AG04450 (cell line): ENCODE measurements around the gene PXMP4. TPM values are rescaled to one million over a fixed set of nuclear protein-coding genes. Genes with fewer than 3 reads are reported as not detected.

Experiments used
- CTCF ChIA-PET: fragments of 300-600, 350-600 bp; formaldehyde crosslinking; extraction: SDS; loops from one replicate; lab custom pipeline; 2022; ENCODE audit warnings: antibody characterized with exemption, inconsistent platforms; lab: Charles Lee
- POLR2A ChIA-PET: fragments of 350-600 bp; formaldehyde crosslinking; extraction: SDS; loops from one replicate; lab custom pipeline; 2021; ENCODE audit warnings: antibody characterized with exemption, inconsistent platforms; lab: Yijun Ruan, JAX
- DNase-seq: peaks from one replicate; pipeline ENCODE4 v3.0.0-alpha.2; 2011; ENCODE audit warnings: low read depth, low spot score
- H3K27ac ChIP-seq: one replicate; pipeline ENCODE4 v1.5.1; 2012; ENCODE audit warnings: low read depth, low read length, control low read depth
- H3K27me3 ChIP-seq: one replicate; pipeline ENCODE4 v1.6.0; 2012; ENCODE audit warnings: low read length; ENCODE audit not compliant: control insufficient read depth, insufficient read depth
- H3K4me3 ChIP-seq: 2 replicates; pipeline ENCODE4 v1.5.1; 2011; ENCODE audit warnings: mild to moderate bottlenecking, low read depth, low read length, control low read depth
- H3K9me3 ChIP-seq: 2 replicates; pipeline ENCODE4 v1.5.1; 2012; ENCODE audit warnings: low read length; ENCODE audit not compliant: control insufficient read depth, insufficient read depth
- polyA plus RNA-seq: library from polyadenylated mRNA; depleted of rRNA; stranded (reverse); fragments of >200 nt; gene quantifications from 2 replicates; pipeline ENCODE4 v1.2.3, GENCODE V29; 2011
- TF ChIP-seq, protein P1 (sequence below): IDR thresholded peaks from 2 replicates; pipeline ENCODE4 v1.5.1; 2011; ENCODE audit warnings: low read depth, low read length, control low read depth, inconsistent platforms

PXMP4 gene
- polyA plus RNA-seq, 1 experiment, result 6.0 TPM

- Histone ChIP-seq H3K4me3 (no peak overlapping the region), H3K27ac (no peak overlapping the region), H3K27me3 (no peaks in the 10 kb centered on the region), H3K9me3 (no peaks in the 10 kb centered on the region)
- POLR2A ChIA-PET, result no interaction called here
- DNase-seq, result no peak
- TF ChIP-seq, protein P1, sequence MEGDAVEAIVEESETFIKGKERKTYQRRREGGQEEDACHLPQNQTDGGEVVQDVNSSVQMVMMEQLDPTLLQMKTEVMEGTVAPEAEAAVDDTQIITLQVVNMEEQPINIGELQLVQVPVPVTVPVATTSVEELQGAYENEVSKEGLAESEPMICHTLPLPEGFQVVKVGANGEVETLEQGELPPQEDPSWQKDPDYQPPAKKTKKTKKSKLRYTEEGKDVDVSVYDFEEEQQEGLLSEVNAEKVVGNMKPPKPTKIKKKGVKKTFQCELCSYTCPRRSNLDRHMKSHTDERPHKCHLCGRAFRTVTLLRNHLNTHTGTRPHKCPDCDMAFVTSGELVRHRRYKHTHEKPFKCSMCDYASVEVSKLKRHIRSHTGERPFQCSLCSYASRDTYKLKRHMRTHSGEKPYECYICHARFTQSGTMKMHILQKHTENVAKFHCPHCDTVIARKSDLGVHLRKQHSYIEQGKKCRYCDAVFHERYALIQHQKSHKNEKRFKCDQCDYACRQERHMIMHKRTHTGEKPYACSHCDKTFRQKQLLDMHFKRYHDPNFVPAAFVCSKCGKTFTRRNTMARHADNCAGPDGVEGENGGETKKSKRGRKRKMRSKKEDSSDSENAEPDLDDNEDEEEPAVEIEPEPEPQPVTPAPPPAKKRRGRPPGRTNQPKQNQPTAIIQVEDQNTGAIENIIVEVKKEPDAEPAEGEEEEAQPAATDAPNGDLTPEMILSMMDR, result no peak
- CTCF ChIA-PET, result no interaction called here
Measured at GRCh38 chr20:33689973-33690372, 30.1 kb downstream of the PXMP4 start.

DNA sequence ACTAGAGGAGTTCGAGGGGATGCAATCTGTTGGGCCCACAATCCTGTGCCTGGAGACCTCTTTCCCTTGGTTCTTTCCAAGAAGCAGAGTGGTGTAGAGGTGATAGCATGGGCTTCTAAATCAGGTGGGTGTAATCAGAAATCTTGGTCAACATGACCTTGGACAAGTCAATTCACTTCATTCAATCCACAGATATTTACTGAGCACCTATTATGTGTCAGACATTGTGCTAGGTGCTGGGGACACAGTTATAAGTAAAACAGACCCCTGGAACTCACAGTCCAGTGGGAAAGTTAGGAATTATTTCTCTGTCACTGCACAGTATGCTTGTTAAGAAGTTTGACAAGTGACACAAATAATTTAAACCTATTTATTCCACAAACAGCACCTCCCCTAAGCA lies 30.6 kb downstream of the PXMP4 start:
- ChIA-PET CTCF (no interaction called here), POLR2A (no interaction called here)
- no peak for DNase-seq
- H3K4me3 ChIP-seq, result no peak overlapping the region
- H3K27me3 ChIP-seq, result no peaks in the 10 kb centered on the region
- TF ChIP-seq, protein P1, result no peak
- H3K27ac ChIP-seq, result no peak overlapping the region
- H3K9me3 ChIP-seq, result no peaks in the 10 kb centered on the region

DNA sequence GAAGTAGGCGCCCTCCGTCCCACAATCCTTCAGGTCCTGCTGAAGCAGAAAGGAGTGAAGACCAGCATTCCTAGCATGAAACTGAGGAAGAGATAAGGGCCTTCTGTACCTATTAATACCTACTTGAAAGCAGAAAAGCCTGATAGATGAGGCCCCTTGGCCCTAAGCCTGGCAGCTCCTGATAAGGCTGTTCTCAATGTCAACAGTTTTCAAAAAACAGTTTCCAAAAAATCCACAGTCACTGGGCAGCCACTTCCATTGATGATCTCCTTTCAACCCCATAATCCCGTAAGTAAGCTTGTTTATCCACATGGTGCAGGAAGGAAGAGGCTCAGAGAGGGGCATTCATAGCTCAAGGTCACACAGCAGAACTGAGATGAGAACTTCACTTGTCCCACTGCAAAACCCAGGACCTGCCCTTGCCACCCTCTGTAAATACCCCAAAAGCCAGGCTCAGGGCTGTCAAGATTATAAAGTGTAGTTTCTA lies 31.1 kb downstream of the PXMP4 start:
- CTCF ChIA-PET, result no interaction called here

DNA sequence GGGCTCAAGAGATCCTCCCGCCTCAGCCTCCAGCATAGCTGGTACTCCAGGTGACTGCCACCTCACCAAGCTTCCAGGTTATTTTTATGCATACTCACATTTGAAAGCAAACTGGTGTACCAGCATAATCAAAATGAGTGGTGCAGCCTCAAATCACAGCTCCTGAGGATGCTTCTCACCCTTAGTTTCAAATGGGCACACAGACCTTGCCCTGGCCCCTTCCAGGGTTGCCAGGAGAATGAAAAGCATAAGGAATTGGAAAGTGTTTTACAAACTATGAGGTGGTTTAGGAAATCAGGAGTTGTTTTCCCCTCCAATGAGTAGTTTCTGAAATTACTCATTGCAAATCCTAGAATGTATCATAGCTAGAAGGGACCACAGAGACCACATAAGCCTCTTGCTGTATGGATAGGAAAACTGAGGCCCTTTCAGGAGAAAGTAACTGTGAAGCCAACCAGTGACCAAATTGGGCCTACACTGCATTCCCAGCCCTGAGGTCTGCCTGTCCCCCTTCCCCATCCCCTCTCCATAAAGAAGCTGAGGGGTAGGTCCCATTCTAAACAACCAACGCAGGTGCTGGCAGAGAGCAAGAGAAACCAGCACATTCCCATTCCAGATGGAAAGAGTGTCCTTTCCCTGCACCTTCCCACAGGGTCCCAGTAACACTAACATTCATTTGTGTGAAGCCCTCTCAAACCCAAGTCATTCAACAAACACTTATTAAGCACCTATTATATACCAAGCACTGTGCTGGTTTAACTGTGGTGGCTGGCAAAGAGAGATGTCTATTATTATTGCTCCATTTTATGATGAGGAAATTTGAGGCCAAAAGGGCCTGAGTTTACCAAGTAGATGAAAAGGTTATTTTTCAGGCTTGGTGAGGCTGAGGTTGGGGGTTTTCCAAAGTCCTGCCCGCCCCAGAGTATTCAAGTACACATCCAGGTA lies 31.8 kb downstream of the PXMP4 start:
- H3K27me3 ChIP-seq, result no peaks in the 10 kb centered on the region
- ChIA-PET CTCF (interaction anchor here (0.7 kb wide), 1 partner anchor 32 kb away, joined by 3 read pairs; no protein-coding TSS in a partner anchor), POLR2A (no interaction called here)
- no peak overlapping the region for H3K27ac ChIP-seq
- no peak for DNase-seq
- no peak overlapping the region for H3K4me3 ChIP-seq
- H3K9me3 ChIP-seq, result no peaks in the 10 kb centered on the region
- TF ChIP-seq, protein P1, result no peak

More for the DNA sequence above, 31.1 kb downstream of the PXMP4 start:
- Histone ChIP-seq H3K27me3 (no peaks in the 10 kb centered on the region), H3K27ac (no peak overlapping the region), H3K4me3 (no peak overlapping the region), H3K9me3 (no peaks in the 10 kb centered on the region)
- no peak for DNase-seq
- POLR2A ChIA-PET, result no interaction called here
- TF ChIP-seq, protein P1, result no peak

- TF ChIP-seq, protein P1, result no peak
- POLR2A ChIA-PET, result no interaction called here
- H3K4me3 ChIP-seq, result no peak overlapping the region
- H3K9me3 ChIP-seq, result no peaks in the 10 kb centered on the region
- CTCF ChIA-PET, result interaction anchor here (0.7 to 1.0 kb wide), 2 partner anchors 33 kb away, joined by 3 read pairs; partner anchors contain the start of gene PXMP4
- H3K27ac ChIP-seq, result no peak overlapping the region
- no peak for DNase-seq
- H3K27me3 ChIP-seq, result no peaks in the 10 kb centered on the region
Measured at GRCh38 chr20:33687370-33687915, 32.7 kb downstream of the PXMP4 start.
